KMS-11 (cell line): Measurements from ENCODE around the gene SECISBP2L.

Experiments used
- H2AFZ ChIP-seq: fragments of 200-600 bp; sonication (generic); 2 replicates; pipeline ENCODE4 v1.6.1; 2016; ENCODE audit warnings: antibody characterized with exemption, mixed run types, low read depth
- H3K27ac ChIP-seq: fragments of 200-600 bp; sonication (generic); 2 replicates; pipeline ENCODE4 v1.6.1; 2016; ENCODE audit warnings: mild to moderate bottlenecking, mixed run types
- H3K27me3 ChIP-seq: fragments of 200-600 bp; sonication (generic); 2 replicates; pipeline ENCODE4 v1.6.1; 2017; ENCODE audit warnings: mild to moderate bottlenecking, low read depth, mixed run types, moderate library complexity; ENCODE audit not compliant: insufficient read depth
- H3K36me3 ChIP-seq: fragments of 200-600 bp; sonication (generic); 2 replicates; pipeline ENCODE4 v1.6.1; 2017; ENCODE audit warnings: mild to moderate bottlenecking, mixed run types; ENCODE audit not compliant: insufficient read depth
- H3K4me1 ChIP-seq: fragments of 200-600 bp; sonication (generic); 2 replicates; pipeline ENCODE4 v1.6.1; 2016; ENCODE audit warnings: mild to moderate bottlenecking, low read depth, mixed run types; ENCODE audit not compliant: poor library complexity, severe bottlenecking
- H3K4me2 ChIP-seq: fragments of 200-600 bp; sonication (generic); 2 replicates; pipeline ENCODE4 v1.7.0; 2016; ENCODE audit warnings: mild to moderate bottlenecking, mixed run types
- H3K4me3 ChIP-seq: fragments of 200-600 bp; sonication (generic); IDR thresholded peaks from 2 replicates; pipeline ENCODE4 v1.6.1; 2017; ENCODE audit warnings: low read depth, low read length, mixed read lengths; ENCODE audit not compliant: insufficient read depth
- H3K79me2 ChIP-seq: fragments of 200-600 bp; sonication (generic); 2 replicates; pipeline ENCODE4 v1.6.1; 2016; ENCODE audit warnings: low read depth, mixed run types; ENCODE audit not compliant: insufficient read depth
- H3K9ac ChIP-seq: fragments of 200-600 bp; sonication (generic); 2 replicates; pipeline ENCODE4 v1.6.1; 2016; ENCODE audit warnings: mild to moderate bottlenecking, mixed run types
- H4K20me1 ChIP-seq: fragments of 200-600 bp; sonication (generic); 2 replicates; pipeline ENCODE4 v1.6.1; 2016; ENCODE audit warnings: mild to moderate bottlenecking, mixed run types; ENCODE audit not compliant: insufficient read depth
- CTCF ChIP-seq: fragments of 200-600 bp; sonication (generic); conservative IDR thresholded peaks from 2 replicates; pipeline ENCODE4 v1.6.1; 2017; ENCODE audit warnings: low read depth, mild to moderate bottlenecking, antibody characterized with exemption, low read length, moderate library complexity, mixed read lengths

SECISBP2L gene

GRCh38 chr15:48946840-48947187, 99.4 kb downstream of the SECISBP2L start:
- no peak for TF ChIP-seq CTCF
- Histone ChIP-seq H3K36me3 (no peaks in the 10 kb centered on the region), H3K4me2 (no peak overlapping the region), H3K79me2 (no peaks in the 10 kb centered on the region), H3K4me1 (no peaks in the 10 kb centered on the region), H3K4me3 (no peak overlapping the region), H2AFZ (no peak overlapping the region), H3K27me3 (no peaks in the 10 kb centered on the region), H3K9ac (no peak overlapping the region), H3K27ac (no peak overlapping the region), H4K20me1 (no peaks in the 10 kb centered on the region)

DNA sequence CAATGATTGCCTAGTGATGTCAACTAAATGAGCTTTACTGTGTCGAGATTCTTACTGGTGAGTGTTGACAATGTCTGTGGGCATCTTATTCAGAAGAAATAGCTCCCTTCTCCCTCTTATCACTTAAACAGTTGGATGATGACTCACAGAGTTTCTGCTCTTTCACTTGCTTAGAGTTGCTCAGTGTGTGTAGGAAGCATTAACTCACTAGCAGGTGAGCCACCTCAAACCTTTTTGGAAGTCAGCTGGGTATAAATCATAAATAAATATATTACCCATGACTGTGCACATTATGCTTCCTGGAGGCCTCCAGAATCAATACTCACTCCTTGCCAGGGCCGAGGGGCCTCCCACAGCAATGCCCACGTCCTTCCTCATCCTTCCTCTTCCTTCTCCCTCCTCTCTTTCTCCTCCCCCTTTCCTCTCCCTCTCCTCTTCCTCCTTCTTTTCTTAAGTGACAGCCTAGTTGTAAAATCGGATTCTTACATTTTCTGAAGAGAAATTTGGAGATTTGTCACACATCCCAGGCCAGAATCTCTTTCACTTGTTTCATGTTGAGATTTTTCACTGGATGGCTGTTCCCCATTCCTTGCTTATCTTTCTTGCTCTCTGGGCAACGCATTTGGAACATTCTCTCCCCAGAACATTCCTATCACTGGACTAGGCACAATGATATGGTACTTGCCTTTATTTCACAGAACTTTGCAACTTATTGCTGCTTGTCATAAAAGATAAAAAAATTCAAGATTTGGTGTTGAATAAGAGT, 100.0 kb downstream of the SECISBP2L start:
- no peak overlapping the region for H3K9ac ChIP-seq
- H3K4me1 ChIP-seq = no peaks in the 10 kb centered on the region
- H3K4me2 ChIP-seq = no peak overlapping the region
- no peak overlapping the region for H3K4me3 ChIP-seq
- H3K27ac ChIP-seq = no peak overlapping the region
- no peaks in the 10 kb centered on the region for H3K27me3 ChIP-seq
- no peaks in the 10 kb centered on the region for H3K79me2 ChIP-seq
- no peaks in the 10 kb centered on the region for H3K36me3 ChIP-seq
- H2AFZ ChIP-seq = no peak overlapping the region
- no peak for TF ChIP-seq CTCF
- H4K20me1 ChIP-seq = no peaks in the 10 kb centered on the region

- Histone ChIP-seq H3K27me3 (no peaks in the 10 kb centered on the region), H2AFZ (no peak overlapping the region), H3K36me3 (no peaks in the 10 kb centered on the region), H3K4me2 (no peak overlapping the region), H3K4me1 (no peaks in the 10 kb centered on the region), H3K27ac (no peak overlapping the region), H3K9ac (no peak overlapping the region), H4K20me1 (no peaks in the 10 kb centered on the region), H3K4me3 (no peak overlapping the region), H3K79me2 (no peaks in the 10 kb centered on the region)
- no peak for TF ChIP-seq CTCF
Observed at GRCh38 chr15:48945386-48945785, 100.9 kb downstream of the SECISBP2L start.

DNA sequence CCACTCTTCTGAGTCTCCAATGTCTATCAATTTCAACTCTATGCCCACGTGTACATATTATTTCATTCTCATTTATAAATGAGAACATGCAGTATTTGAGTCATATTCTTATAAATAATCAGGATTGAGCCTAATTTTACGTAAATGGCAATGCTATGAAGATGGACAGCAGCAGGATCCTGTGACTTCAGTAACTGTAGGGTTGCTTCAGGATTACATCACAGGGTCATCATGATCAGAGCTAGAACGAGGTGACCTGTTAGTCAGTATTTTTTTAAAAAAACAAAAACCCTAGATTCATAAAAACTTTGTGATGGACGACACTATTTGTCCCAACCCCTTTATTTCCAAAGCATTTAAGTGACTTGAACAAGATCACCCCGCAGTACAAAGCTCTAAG, 104.3 kb downstream of the SECISBP2L start:
- H3K4me2 ChIP-seq = no peak overlapping the region
- no peak overlapping the region for H2AFZ ChIP-seq
- no peak overlapping the region for H3K27ac ChIP-seq
- H3K4me3 ChIP-seq = no peak overlapping the region
- H4K20me1 ChIP-seq = no peaks in the 10 kb centered on the region
- H3K4me1 ChIP-seq = no peaks in the 10 kb centered on the region
- no peak overlapping the region for H3K9ac ChIP-seq
- no peaks in the 10 kb centered on the region for H3K27me3 ChIP-seq
- no peak for TF ChIP-seq CTCF
- H3K79me2 ChIP-seq = no peaks in the 10 kb centered on the region
- no peaks in the 10 kb centered on the region for H3K36me3 ChIP-seq
